T47D (cell line): ENCODE measurements around the gene CNPY1.
"Not testable (repeated sequence)": the region's sequence is repeated elsewhere in the genome, so short reads cannot be mapped to it uniquely, and the experiment has no call there.

Source experiments
- DNase-seq, 2 experiments: peaks; one replicate each; pipeline versions ENCODE4 v3.0.0 to v3.0.0-alpha.2; 2011 to 2012; ENCODE audit warnings: low read depth in 1 of 2, low spot score in 1 of 2
- JUND ChIP-seq: IDR thresholded peaks from 2 replicates; pipeline ENCODE4 v1.6.1; 2012; ENCODE audit warnings: low read depth
- in situ Hi-C: cut with HindIII; loops from 2 replicates; pipeline ENCODE4 v1.10.0; 2016; ENCODE audit warnings: low sequenced_read_pairs, low pct_unique_long_range_greater_than_20kb

Gene CNPY1

DNA sequence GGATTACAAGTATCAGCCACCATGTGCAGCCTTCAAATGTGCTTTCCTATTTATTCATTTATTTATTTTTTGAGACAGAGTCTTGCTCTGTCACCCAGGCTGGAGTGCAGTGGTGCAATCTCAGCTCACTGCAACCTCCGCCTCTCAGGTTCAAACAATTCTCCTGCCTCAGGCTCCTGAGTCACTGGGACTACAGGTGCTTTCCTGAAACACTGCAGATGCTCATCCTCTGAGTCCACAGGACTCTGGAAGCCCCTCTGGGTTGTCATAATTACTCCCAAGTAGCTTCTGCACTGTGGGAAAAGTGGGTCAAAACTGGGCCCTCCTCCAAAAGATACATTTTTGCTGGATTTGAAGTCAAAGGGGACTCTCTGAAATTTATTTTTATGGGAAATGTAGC lies at the start of gene CNPY1:
CNPY1 (minus strand) TSS at position 111 of the 400 bp plus-strand sequence. CDS start 630 bp downstream, outside the sequence.
- DNase-seq, in situ Hi-C loops: not testable (repeated sequence)

DNA sequence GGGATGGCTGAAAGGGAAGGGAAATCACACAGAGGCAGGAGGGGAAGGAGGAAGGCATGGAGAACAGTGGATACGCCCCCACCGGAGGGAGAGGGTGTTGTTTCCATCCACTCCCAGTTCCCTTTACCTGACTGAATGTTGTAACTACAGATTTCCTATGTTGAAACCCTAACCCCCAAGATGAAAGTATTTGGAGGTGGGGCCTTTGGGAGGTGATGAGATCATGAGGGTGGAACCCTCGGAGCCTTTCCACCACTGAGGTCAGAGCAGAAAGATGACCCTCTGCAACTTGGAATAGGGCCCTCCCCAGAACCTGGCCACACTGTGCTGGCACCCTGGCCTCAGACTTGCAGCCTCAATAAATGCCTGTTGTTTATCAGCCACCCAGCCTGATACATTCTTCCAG lies 48.6 kb upstream of the CNPY1 start:
- TF ChIP-seq JUND, result no peak
- no peak for DNase-seq
- in situ Hi-C loops, result no loop called here

DNA sequence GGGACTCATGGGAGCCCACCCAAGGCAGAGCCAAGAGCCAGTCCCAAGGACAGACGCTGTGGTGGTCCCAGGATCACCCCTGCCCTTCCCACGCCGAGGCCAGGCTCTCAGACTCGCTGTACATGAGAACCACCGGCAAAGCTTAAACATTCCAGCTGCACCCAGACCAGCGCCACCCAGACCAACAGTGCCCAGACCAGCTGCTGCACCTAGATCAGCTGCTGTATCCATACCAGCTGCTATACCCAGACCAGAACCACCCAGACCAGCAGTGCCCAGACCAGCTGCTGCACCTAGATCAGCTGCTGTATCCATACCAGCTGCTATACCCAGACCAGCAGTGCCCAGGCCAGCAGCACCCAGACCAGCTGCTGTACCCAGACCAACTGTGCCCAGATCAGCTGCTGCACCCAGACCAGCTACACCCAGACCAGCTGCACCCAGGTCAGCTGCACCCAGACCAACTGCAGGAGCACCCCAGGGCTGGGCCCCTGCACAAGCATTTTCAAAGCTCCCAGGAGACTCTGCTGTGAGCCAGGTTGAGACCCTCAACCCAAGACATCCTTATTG lies 47.9 kb upstream of the CNPY1 start:
- TF ChIP-seq JUND, result no peak
- DNase-seq, result no peak
- in situ Hi-C loops, result no loop called here

DNA sequence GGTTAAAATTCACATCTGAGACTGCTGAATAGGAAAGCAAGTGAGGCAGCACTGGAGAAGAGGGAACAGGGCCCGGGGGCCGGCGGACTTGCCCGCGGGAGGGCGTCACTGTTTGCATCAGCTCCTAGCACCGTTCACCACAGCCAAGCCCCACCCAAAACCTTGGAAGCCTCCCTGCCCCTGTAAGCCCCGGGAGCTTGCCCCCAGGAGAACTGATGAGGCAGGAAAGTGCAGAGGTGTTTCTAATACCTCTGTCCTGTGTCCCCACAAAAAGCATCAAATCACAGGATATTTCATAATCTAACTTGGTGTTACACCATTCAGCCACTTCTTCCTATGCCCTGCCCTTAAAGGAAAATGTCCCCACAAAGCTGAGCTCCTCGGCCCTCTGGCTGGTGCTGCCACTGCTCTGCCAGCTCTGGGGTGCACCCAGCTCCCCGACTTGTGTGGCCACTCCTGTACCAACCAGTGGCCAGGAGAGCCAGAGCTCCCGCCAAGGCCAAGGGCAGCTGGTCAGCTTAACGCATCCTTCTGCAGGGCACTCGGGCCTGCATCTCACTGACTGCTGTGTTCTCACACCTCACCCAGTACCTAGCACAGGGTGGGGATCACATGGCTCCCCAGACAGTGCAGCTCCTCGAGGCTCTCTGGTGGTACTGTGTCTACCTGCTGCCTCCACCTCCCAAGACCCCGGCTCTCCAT lies 47.3 kb upstream of the CNPY1 start:
- TF ChIP-seq JUND, result no peak
- no peak for DNase-seq
- in situ Hi-C loops, result no loop called here

DNA sequence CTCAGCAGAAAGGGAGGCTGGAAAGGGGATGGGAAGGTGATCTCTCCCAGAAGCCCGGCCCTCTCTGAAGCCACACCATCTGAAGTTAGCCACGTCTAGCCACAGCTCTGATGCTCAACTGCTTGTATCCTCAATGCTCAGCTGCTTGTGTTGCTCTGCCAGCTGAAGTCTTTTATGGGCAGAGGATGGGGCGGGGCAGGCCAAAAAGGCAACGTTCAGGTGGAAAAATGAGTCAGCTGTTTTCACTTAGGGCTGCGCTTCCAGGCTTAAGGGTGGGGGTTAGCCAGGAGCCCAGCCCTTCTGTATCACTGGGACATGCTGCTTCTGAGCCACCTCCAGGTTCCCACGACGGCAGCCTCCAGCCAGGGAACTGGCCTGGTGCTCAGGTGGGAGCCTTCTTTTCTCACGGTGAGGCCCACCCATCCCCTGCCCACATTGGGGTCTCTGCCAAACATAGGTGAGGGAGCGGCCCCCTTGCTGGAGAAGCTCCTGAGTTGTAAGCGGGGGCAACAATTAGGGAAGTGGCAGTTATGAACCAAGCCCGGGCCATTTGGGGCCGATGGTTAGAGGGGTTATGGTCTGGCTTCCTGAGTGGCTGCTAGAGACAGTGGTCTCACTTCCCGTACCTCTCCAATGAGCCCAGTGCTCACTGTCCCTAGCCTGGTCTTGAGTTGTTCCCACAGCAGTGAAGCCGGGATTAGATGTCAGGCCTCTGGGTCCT lies 44.9 kb upstream of the CNPY1 start:
- TF ChIP-seq JUND, result no peak
- in situ Hi-C loops, result no loop called here
- no peak for DNase-seq

DNA sequence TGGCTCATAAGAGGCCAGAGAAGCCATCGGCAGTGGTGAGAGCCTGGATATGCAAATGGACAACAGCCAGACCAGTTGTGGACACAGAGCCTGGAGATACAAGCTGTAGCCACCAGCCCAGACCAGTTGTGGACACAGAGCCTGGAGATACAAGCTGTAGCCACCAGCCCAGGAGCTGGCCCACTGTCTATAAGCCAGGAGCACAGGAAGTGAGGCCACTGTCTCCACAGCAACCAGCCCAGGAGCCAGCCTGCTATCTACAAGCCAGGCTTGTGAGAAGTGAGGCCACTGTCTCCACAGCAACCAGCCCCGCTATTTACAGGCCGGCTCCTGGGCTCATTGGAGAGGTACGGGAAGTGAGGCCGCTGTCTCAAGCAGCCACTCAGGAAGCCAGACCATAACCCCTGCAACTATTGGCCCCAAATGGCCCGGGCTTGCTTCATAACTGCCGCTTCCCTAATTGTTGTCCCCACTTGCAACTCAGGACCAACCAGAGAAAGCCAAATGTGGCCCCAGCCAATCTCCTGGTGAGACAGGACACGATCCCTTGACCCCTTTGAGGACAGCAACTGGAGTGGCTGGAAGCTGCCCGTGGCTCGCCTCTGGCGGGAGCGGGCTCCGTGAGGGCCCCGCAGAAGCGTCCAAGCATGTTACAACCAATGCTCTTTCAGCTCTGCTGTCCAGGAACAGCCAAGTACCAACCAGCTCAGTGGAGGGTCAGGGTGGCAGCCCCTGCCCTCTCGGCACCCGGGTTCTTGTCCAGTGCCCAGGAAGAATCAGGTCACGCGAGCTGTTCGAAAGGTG lies 44.1 kb upstream of the CNPY1 start:
- in situ Hi-C loops, result no loop called here
- no peak for DNase-seq
- no peak for TF ChIP-seq JUND

DNA sequence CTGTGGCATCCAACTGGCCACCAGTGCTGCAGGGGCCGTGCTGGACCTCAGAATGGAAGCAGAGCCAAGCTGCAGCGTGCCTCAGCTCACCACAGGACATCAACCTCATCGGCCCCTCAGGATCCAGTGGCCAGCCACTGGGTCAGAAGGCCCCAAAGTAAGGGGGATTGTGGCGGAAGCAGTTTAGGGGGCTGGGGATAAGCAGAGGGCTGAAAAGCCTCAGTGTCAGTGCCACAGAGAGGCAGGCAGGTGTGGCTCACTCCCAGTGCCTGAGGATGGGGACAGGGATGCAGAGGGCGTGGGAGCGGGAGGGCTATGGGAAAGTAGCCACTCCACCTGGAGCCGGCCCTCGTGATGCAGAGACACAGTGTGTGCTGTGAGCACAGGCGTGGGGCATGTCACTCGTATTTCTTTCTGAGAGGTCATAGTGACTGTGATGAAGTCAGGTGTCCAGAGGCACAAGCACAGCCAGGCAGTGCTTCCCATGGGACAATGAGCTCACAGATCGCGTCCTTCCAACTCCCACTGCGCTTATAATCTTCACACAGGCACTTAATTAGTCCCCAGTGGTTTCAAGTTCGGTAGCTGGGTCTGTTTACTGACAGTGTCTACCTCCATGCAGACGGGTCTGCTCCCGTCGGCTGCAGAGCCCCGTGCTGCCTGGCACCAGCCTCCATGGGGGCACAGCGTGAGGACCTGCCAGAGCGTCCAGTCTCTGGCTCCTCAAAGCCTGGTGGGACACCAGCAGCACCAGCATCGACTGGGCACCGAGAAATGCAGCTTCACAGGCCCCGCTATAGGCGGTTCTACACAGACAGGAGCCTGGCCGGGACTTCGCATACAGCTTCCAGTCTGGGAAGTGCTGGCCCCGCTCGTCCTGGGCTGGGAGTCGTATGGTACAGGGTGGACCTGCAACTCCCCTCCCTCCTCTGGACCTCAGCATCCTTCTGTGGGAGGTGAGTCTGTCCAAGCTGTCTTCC lies 42.9 kb upstream of the CNPY1 start:
- no peak for TF ChIP-seq JUND
- in situ Hi-C loops, result no loop called here
- DNase-seq, result no peak

DNA sequence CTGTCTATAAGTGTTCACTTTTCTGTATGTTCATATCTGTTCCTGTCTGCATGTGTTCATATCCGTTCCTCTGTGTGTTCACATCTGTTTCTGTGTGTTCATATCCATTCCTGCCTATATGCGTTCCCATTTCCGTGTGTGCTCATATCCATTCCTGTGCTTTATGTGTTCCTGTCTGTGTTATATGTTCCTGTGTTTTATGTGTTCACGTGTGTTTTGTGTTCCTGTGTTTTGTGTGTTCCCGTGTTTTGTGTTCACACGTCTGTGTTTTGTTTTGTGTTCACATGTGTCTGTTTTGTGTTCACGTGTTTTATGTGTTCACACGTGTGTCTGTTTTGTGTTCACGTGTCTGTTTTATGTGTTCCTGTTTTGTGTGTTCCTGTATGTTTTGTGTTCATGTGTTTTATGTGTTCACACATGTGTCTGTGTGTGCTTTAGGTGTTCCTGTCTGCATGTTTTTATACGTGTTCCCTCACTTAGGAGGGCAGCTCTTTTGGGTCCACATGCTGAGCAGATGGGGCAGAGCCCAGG lies 42.2 kb upstream of the CNPY1 start:
- in situ Hi-C loops, result no loop called here
- DNase-seq, result no peak
- TF ChIP-seq JUND, result no peak

DNA sequence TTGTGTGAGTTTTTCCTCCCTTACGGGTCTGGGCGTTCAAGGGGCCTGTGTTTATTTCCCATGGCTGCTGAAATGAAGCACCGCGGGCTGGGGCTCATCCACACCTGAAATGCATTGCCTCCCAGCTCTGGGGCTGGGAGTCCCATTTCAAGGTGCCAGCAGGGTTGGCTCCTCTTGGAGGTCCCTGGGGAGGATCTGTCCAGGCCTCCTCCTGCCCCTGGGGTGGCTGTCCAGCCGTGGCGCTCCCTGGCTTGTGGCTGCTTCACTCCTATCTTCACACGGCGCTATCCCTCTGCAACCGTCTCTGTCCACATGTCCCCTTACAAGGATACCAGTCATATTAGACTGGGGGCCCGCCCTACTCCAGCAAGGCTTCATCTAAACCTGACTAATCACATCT lies 41.1 kb upstream of the CNPY1 start:
- no peak for TF ChIP-seq JUND
- in situ Hi-C loops, result no loop called here
- no peak for DNase-seq

DNA sequence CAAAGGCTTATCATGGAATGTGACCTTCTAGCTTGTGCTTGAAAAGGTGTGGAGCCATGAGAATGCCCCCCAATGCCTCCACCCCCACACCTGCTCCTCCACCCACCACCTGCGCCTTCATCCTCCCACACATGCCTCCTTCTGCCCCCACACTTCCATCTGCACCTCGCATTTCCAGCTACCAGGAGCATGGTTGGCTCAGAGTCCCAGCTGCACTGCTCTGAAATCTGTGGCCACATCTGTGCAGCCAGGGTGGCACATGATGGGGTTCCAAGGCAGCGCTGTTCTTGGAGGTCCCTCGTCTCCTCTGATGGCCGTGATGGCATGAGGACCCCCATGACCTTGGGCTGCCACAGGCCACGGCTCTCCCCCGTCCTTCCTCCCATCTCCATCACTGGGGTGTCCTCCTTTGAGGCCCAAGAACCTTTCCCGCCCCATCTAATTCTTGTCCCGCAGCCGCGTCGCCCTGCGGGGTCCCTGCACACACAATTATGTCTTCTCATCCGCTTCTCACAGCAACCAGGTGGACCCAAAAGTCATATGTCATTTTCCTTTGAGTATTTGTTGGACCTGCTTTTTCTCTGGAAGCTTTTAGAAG lies 40.6 kb upstream of the CNPY1 start:
- no peak for TF ChIP-seq JUND
- DNase-seq, result no peak
- in situ Hi-C loops, result no loop called here

DNA sequence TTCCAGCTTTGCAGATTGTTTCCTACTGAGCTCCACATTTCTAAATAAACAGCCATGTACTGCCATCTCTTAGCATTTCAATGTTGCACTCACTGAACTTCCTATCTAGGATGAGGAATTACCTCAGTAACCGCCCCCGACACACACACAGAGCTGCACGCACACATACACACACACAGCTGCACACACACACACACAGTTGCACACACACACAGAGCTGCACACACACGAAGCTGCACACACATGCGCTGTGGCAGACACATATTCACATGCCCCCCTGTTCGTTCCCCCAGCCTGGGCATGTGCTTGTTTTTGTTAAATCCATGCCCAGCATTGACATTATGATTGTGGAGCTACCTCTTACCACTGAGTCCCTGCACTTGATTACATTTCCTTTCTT lies 39.6 kb upstream of the CNPY1 start:
- in situ Hi-C loops, result no loop called here

More for the DNA sequence above, 39.6 kb upstream of the CNPY1 start:
- no peak for TF ChIP-seq JUND
- DNase-seq, result no peak
